Fibroblast of pulmonary artery (primary cell): ENCODE data around the gene FAM120B.

Experiments used
- DNase-seq: peaks from one replicate; pipeline ENCODE4 v3.0.0-alpha.2; 2010; ENCODE audit warnings: low read depth
- H3K4me3 ChIP-seq: replicated peaks from 2 replicates; pipeline ENCODE4 v1.5.1; 2011; ENCODE audit warnings: low read depth, mild to moderate bottlenecking, control low read depth, low read length, moderate library complexity
- CTCF ChIP-seq: IDR thresholded peaks from 2 replicates; pipeline ENCODE4 v1.5.1; 2011; ENCODE audit warnings: mild to moderate bottlenecking, control low read depth, low read length, inconsistent platforms; ENCODE audit errors: missing control alignments

FAM120B gene

DNA sequence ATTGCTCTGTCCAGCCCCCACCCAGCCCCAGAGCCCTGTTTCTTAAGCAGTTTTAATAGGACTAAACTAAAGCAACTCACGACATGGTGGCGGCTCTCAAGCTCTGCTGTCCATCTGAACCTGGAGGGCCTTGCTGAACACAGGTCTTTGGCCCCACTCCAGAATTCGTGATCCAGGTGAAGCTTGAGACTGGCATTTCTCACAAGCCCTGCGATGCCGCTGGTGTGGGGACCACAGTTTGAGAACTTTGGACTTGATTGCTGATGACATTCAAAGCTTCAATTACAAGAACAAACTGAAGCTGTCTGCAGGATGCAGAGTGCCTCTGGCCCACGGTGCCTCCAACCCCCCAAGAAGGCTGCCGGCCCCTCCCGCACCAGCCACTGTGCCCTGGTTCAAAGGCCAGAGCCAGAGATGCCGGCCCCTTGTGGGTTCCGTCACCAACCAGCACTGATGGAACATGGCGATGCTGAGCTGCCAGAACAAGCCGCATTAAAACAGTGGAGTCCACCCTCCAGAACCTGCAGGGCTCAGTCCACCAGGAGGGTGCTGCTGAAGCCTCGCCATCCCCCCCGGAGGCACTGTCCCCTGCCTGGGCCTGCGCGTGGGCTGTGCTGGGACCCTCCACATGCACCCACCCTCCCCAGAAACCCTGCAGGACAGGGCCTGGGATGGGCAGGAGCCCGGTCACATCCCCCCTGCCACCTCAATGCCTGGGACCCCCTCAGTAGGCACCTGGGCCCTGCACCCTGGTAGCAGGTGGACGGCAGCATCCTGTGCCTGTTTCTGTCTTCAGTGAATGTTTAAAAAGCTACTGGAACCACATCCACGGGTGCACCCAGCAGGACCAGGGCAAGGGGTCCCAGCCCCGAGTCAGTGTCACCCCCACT, 145.4 kb downstream of the FAM120B start:
- no peak overlapping the region for H3K4me3 ChIP-seq
- DNase-seq, result no peak
- no peak for TF ChIP-seq CTCF

DNA sequence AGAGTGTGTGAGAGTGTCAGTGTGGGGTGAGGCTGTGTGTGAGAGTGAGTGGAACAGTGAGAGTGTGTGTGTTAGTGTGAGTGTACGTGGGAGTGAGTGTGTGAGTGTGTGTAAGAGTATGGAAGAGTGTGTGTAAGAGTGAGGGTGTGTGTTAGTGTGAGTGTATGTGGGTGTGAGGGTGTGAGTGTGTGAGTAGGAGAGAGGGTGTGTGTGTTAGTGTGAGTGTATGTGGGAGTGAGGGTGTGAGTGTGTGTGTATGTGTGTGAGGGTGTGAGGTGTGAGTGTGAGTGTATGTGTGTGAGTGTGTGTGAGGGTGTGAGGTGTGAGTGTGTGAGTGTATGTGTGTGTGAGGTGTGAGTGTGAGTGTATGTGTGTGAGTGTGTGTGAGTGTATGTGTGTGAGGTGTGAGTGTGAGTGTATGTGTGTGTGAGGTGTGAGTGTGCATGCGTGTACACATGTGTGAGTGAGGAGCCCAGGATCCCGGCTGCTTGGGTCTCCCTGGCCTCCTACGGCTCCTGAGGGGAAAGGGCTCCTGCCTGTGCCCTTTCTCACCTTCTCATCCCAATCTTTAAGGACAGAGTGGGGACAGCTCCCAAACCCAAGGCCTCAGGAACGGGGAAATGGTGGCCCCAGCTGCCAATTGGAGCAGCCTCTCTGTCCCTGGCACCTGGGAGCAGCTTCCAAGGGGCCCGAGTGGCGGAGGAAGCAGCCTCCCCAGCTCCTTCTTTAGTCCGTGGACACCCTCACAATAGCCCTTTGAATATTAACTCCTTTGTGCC, 146.4 kb downstream of the FAM120B start:
- no peak overlapping the region for H3K4me3 ChIP-seq
- DNase-seq, result no peak
- TF ChIP-seq CTCF, result no peak

DNA sequence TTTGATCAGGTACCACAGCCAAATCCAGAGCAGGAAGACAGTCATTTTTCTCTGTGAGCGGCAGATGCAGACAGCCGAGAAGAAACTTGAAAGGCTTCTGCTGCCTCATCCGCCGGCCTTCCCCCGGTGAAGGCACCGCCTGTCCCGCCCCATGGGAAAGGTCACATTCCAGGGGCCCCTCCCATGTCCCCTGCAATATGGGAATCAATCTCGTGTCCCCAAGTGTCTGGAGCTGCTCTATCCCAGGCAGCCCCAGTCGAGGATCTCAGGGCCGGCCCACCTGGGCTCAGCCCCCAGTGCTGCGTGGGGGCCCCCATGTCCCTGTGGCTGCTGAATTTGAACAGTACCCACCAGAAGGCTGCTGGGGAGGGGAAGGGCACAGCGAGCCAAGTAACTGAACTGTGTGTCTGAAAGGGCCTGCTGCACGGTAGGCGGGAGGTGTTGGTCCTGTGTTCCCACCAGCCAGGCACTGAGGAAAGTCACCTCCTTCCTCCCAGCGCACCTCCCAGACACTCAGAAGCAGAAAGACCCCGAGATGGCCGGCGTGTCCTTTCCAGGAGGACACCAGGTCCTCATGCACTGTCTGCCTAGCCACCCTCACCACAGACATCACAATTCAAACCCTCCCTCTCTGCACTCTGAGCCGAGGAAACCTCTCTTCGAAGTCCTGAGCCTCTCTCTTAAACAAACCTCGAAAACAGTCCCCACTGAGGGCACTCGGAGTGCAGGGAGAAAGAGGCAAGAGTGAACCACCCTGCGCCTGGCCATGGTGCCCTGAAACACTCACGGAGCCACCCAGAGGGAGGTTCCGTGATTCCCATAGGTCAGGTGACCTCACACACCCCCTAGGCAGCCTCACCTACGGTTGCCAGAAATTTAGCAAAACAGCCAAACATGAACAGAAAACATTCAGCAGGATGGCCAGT, 147.3 kb downstream of the FAM120B start:
- TF ChIP-seq CTCF, result no peak
- no peak for DNase-seq
- H3K4me3 ChIP-seq, result no peak overlapping the region

GRCh38 chr6:170454512-170455285, 148.1 kb downstream of the FAM120B start:
- H3K4me3 ChIP-seq, result no peak overlapping the region
- TF ChIP-seq CTCF, result no peak
- DNase-seq, result no peak

- no peak overlapping the region for H3K4me3 ChIP-seq
- no peak for TF ChIP-seq CTCF
- no peak for DNase-seq
These were observed 148.9 kb downstream of the FAM120B start for GRCh38 chr6:170455335-170455979.
